Uterus (tissue), 2 donors: ENCODE results near the gene ADCY4.

Source experiments
- POLR2A ChIP-seq, 2 donors: fragments of 450-650 bp; IDR thresholded peaks; one replicate each; pipeline ENCODE4 v1.6.1; 2016; ENCODE audit warnings: antibody characterized with exemption in 2 of 2, mild to moderate bottlenecking in 1 of 2, moderate library complexity in 1 of 2
- TF ChIP-seq, protein P1 (sequence below), 4 experiments: fragments of 200-600 bp in 2 of 4; fragments of 450-650 bp in 2 of 4; sonication (generic) in 2 of 4; IDR thresholded peaks; one replicate each; pipeline ENCODE4 v1.5.1; 2016 to 2019; ENCODE audit warnings: antibody characterized with exemption in 4 of 4, mild to moderate bottlenecking in 2 of 4, moderate library complexity in 1 of 4

DNA sequence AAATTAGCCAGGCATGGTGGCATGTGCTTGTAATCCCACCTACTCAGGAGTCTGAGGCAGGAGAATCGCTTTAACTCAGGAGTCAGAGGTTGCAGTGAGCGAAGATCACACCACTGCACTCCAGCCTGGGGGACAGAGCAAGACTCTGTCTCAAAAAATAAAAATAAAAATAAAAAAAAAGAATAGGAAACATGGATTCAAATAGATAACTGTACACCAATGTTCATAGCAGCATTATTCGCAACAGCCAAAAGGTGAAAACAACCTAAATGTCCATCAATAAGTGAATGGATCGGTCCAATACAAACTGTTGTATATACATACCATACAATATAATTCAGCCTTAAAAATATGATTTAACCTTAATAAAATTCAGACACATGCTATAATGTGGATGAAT lies 8.0 kb upstream of the ADCY4 start:
- no peak for TF ChIP-seq POLR2A (IDR thresholded peaks at IDR 0.05)
- TF ChIP-seq, protein P1, sequence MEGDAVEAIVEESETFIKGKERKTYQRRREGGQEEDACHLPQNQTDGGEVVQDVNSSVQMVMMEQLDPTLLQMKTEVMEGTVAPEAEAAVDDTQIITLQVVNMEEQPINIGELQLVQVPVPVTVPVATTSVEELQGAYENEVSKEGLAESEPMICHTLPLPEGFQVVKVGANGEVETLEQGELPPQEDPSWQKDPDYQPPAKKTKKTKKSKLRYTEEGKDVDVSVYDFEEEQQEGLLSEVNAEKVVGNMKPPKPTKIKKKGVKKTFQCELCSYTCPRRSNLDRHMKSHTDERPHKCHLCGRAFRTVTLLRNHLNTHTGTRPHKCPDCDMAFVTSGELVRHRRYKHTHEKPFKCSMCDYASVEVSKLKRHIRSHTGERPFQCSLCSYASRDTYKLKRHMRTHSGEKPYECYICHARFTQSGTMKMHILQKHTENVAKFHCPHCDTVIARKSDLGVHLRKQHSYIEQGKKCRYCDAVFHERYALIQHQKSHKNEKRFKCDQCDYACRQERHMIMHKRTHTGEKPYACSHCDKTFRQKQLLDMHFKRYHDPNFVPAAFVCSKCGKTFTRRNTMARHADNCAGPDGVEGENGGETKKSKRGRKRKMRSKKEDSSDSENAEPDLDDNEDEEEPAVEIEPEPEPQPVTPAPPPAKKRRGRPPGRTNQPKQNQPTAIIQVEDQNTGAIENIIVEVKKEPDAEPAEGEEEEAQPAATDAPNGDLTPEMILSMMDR (IDR thresholded peaks at IDR 0.05): no peak
